ENCODE results near the gene S100A8.

The S100A8 gene

GRCh38 chr1:153346077-153346723 is 44.7 kb downstream of the S100A8 start:
- DNase-seq (ENCODE audit: low spot score) = no peak

- no peak for DNase-seq (ENCODE audit: low spot score)
Measured at GRCh38 chr1:153345187-153346076, 45.4 kb downstream of the S100A8 start.

- DNase-seq (ENCODE audit: low spot score) = no peak
Measured at GRCh38 chr1:153344718-153345025, 46.2 kb downstream of the S100A8 start.

GRCh38 chr1:153343811-153344717 is 46.8 kb downstream of the S100A8 start:
- no peak for DNase-seq (ENCODE audit: low spot score)

GRCh38 chr1:153343040-153343681 is 47.7 kb downstream of the S100A8 start:
- DNase-seq (ENCODE audit: low spot score) = no peak

GRCh38 chr1:153342178-153342577 is 48.7 kb downstream of the S100A8 start:
- no peak for DNase-seq (ENCODE audit: low spot score)

GRCh38 chr1:153341431-153341934 is 49.4 kb downstream of the S100A8 start:
- no peak for DNase-seq (ENCODE audit: low spot score)

GRCh38 chr1:153340356-153340755 is 50.5 kb downstream of the S100A8 start:
- DNase-seq (ENCODE audit: low spot score) = no peak

Measured in AG08395 (cell line).